ENCODE data around the gene ARHGAP33. TPM values are rescaled to one million over a fixed set of nuclear protein-coding genes. Genes with fewer than 3 reads are reported as not detected.

The ARHGAP33 gene
- polyA plus RNA-seq, 1 of the 3 experiments (the other 2 are of a cell fraction), result 7.8 TPM

- 93% methylated on average over 36 of the region's 45 CpGs for WGBS (ENCODE audit: low lambda C conversion rate)
Observed at GRCh38 chr19:35784503-35785338, 9.4 kb downstream of the ARHGAP33 start.

GRCh38 chr19:35785339-35785627 is 9.9 kb downstream of the ARHGAP33 start:
- peaks cover 0 to 8% of the 10 kb centered on the region in 2 experiments for H3K36me3 ChIP-seq (replicated peaks in 1 of 2; ENCODE audit: control insufficient read depth in 1 of 2, insufficient read depth in 2 of 2, low read length in 1 of 2)
- H3K79me2 ChIP-seq (ENCODE audit: insufficient read depth), result no peaks in the 10 kb centered on the region
- no peaks in the 10 kb centered on the region for H3K9me3 ChIP-seq
- no peak overlapping the region for H3K9ac ChIP-seq
- H3K4me1 ChIP-seq (ENCODE audit: control insufficient read depth in 1 of 2, insufficient read depth in 2 of 2, low read depth in 1 of 2, low read length in 1 of 2), result no peaks in the 10 kb centered on the region
- no peaks in the 10 kb centered on the region for H4K20me1 ChIP-seq (ENCODE audit: insufficient read depth)
- no peak overlapping the region for H3K4me2 ChIP-seq
- H2AFZ ChIP-seq (ENCODE audit: low read depth), result no peak overlapping the region
- CTCF ChIA-PET, result no interaction called here
- H3F3A ChIP-seq (replicated peaks; ENCODE audit: insufficient read depth), result no peaks in the 10 kb centered on the region
- POLR2A ChIA-PET, result interaction anchor here (0.6 kb wide), 1 partner anchor 113 kb away, joined by 3 read pairs; no protein-coding TSS in a partner anchor
- no peak overlapping the region for H3K4me3 ChIP-seq (ENCODE audit: low read depth in 2 of 2, low read length in 1 of 2)
- WGBS (ENCODE audit: low lambda C conversion rate), result 93% methylated on average over 10 of the region's 10 CpGs
- H3K27me3 ChIP-seq (ENCODE audit: insufficient read depth), result no peaks in the 10 kb centered on the region
- no peaks in the 10 kb centered on the region for H3K9me2 ChIP-seq
- H3K27ac ChIP-seq (ENCODE audit: low read depth in 2 of 2, low read length in 1 of 2), result no peak overlapping the region
- DNase-seq, result no peak
- no peak for TF ChIP-seq ZBTB33 (IDR thresholded peaks at IDR 0.05; ENCODE audit: borderline replicate concordance, low read depth)
- no peak for TF ChIP-seq FOXJ3 (CRISPR knock-in tag; IDR thresholded peaks at IDR 0.05)
- TF ChIP-seq EP300 (IDR thresholded peaks at IDR 0.05; ENCODE audit: borderline replicate concordance in 1 of 2, low read depth in 1 of 2, low read length in 1 of 2), result no peak
- no peak for TF ChIP-seq NFIC (IDR thresholded peaks at IDR 0.05; ENCODE audit: borderline replicate concordance)
- no peak for TF ChIP-seq RAD21 (IDR thresholded peaks at IDR 0.05; ENCODE audit: low read length)
- no peak for TF ChIP-seq NRF1 (IDR thresholded peaks at IDR 0.05; ENCODE audit: low read depth, low read length)
- no peak for TF ChIP-seq MAX (IDR thresholded peaks at IDR 0.05; ENCODE audit: low read depth)
- no peak for TF ChIP-seq ELF1 (IDR thresholded peaks at IDR 0.05)
- TF ChIP-seq TAF1 (IDR thresholded peaks at IDR 0.05; ENCODE audit: borderline replicate concordance, low read depth, low read length), result no peak
- TF ChIP-seq YY1 (IDR thresholded peaks at IDR 0.05; ENCODE audit: low read depth), result no peak
- TF ChIP-seq USF1 (IDR thresholded peaks at IDR 0.05; ENCODE audit: borderline replicate concordance, low read depth), result no peak
- no peak for TF ChIP-seq RXRA (IDR thresholded peaks at IDR 0.05; ENCODE audit: borderline replicate concordance, low read depth)
- no peak for TF ChIP-seq CHD2 (IDR thresholded peaks at IDR 0.05; ENCODE audit: low read length, partially characterized antibody)

More at GRCh38 chr19:35784503-35785338, 9.4 kb downstream of the ARHGAP33 start:
- Histone ChIP-seq H3K79me2 (ENCODE audit: insufficient read depth) (no peaks in the 10 kb centered on the region), H3F3A (replicated peaks; ENCODE audit: insufficient read depth) (no peaks in the 10 kb centered on the region), H3K4me1 (ENCODE audit: control insufficient read depth in 1 of 2, insufficient read depth in 2 of 2, low read depth in 1 of 2, low read length in 1 of 2) (no peaks in the 10 kb centered on the region), H3K9ac (no peak overlapping the region), H3K9me3 (no peaks in the 10 kb centered on the region), H4K20me1 (ENCODE audit: insufficient read depth) (no peaks in the 10 kb centered on the region), H3K9me2 (no peaks in the 10 kb centered on the region), H3K27me3 (ENCODE audit: insufficient read depth) (no peaks in the 10 kb centered on the region), H3K27ac (ENCODE audit: low read depth in 2 of 2, low read length in 1 of 2) (no peak overlapping the region), H2AFZ (ENCODE audit: low read depth) (no peak overlapping the region), H3K4me2 (no peak overlapping the region), H3K4me3 (ENCODE audit: low read depth in 2 of 2, low read length in 1 of 2) (no peak overlapping the region), H3K36me3 (replicated peaks in 1 of 2; ENCODE audit: control insufficient read depth in 1 of 2, insufficient read depth in 2 of 2, low read length in 1 of 2) (peaks cover 0 to 8% of the 10 kb centered on the region in 2 experiments)
- DNase-seq, result no peak
- no peak for TF ChIP-seq RCOR1 (IDR thresholded peaks at IDR 0.05; ENCODE audit: low read length)
- TF ChIP-seq USF2 (IDR thresholded peaks at IDR 0.05; ENCODE audit: borderline replicate concordance, low read depth, low read length), result no peak
- no peak for TF ChIP-seq GABPA (IDR thresholded peaks at IDR 0.05; ENCODE audit: low read depth)
- TF ChIP-seq TCF12 (IDR thresholded peaks at IDR 0.05), result no peak
- TF ChIP-seq GATA2 (CRISPR knock-in tag; IDR thresholded peaks at IDR 0.05), result no peak
- no peak for TF ChIP-seq FOSL2 (IDR thresholded peaks at IDR 0.05; ENCODE audit: borderline replicate concordance, low read depth)
- TF ChIP-seq FOXM1 (IDR thresholded peaks at IDR 0.05; ENCODE audit: low read depth), result no peak
- no peak for TF ChIP-seq USF1 (IDR thresholded peaks at IDR 0.05; ENCODE audit: borderline replicate concordance, low read depth)
- TF ChIP-seq JUND (IDR thresholded peaks at IDR 0.05), result no peak
- no peak for TF ChIP-seq CHD2 (IDR thresholded peaks at IDR 0.05; ENCODE audit: low read length, partially characterized antibody)
- TF ChIP-seq SIN3A (IDR thresholded peaks at IDR 0.05; ENCODE audit: borderline replicate concordance, low read depth, low read length), result no peak
- TF ChIP-seq MAX (IDR thresholded peaks at IDR 0.05; ENCODE audit: low read depth), result no peak
- no peak for TF ChIP-seq TAF1 (IDR thresholded peaks at IDR 0.05; ENCODE audit: borderline replicate concordance, low read depth, low read length)
- CTCF ChIA-PET, result no interaction called here
- POLR2A ChIA-PET, result interaction anchor here (0.6 kb wide), 1 partner anchor 114 kb away, joined by 3 read pairs; no protein-coding TSS in a partner anchor
